Measurements from ENCODE around the gene MARCHF4.
A peak's percentile ranks its signal among the peaks of the same experiment; 100 is the strongest.

The MARCHF4 gene

GRCh38 chr2:216348756-216349308 lies 23.5 kb downstream of the MARCHF4 start:
- H3K36me3 ChIP-seq (ENCODE audit: insufficient read depth, low read length) = no peaks in the 10 kb centered on the region
- H3K4me1 ChIP-seq (ENCODE audit: insufficient read depth, low read length) = peaks cover 39% of the 10 kb centered on the region
- no peaks in the 10 kb centered on the region for H3K9me3 ChIP-seq (ENCODE audit: control insufficient read depth, insufficient read depth, low read length)
- no peak overlapping the region for H3K9ac ChIP-seq (ENCODE audit: low read depth, low read length)

GRCh38 chr2:216346781-216347180 lies 25.5 kb downstream of the MARCHF4 start:
- Histone ChIP-seq H3K4me1 (ENCODE audit: insufficient read depth, low read length) (peaks cover 39% of the 10 kb centered on the region), H3K36me3 (ENCODE audit: insufficient read depth, low read length) (no peaks in the 10 kb centered on the region), H3K9me3 (ENCODE audit: control insufficient read depth, insufficient read depth, low read length) (no peaks in the 10 kb centered on the region), H3K9ac (ENCODE audit: low read depth, low read length) (no peak overlapping the region)

GRCh38 chr2:216345846-216346245 lies 26.4 kb downstream of the MARCHF4 start:
- Histone ChIP-seq H3K9ac (ENCODE audit: low read depth, low read length) (no peak overlapping the region), H3K4me1 (ENCODE audit: insufficient read depth, low read length) (peaks cover 47% of the 10 kb centered on the region), H3K9me3 (ENCODE audit: control insufficient read depth, insufficient read depth, low read length) (no peaks in the 10 kb centered on the region), H3K36me3 (ENCODE audit: insufficient read depth, low read length) (no peaks in the 10 kb centered on the region)

- no peak overlapping the region for H3K9ac ChIP-seq (ENCODE audit: low read depth, low read length)
- no peaks in the 10 kb centered on the region for H3K36me3 ChIP-seq (ENCODE audit: insufficient read depth, low read length)
- no peaks in the 10 kb centered on the region for H3K9me3 ChIP-seq (ENCODE audit: control insufficient read depth, insufficient read depth, low read length)
- H3K4me1 ChIP-seq (ENCODE audit: insufficient read depth, low read length) = peaks cover 55% of the 10 kb centered on the region
Measured at GRCh38 chr2:216344950-216345300, 27.4 kb downstream of the MARCHF4 start.

GRCh38 chr2:216344206-216344949 lies 27.9 kb downstream of the MARCHF4 start:
- Histone ChIP-seq H3K9me3 (ENCODE audit: control insufficient read depth, insufficient read depth, low read length) (no peaks in the 10 kb centered on the region), H3K4me1 (ENCODE audit: insufficient read depth, low read length) (peaks cover 54% of the 10 kb centered on the region), H3K36me3 (ENCODE audit: insufficient read depth, low read length) (no peaks in the 10 kb centered on the region), H3K9ac (ENCODE audit: low read depth, low read length) (no peak overlapping the region)

- Histone ChIP-seq H3K36me3 (ENCODE audit: insufficient read depth, low read length) (no peaks in the 10 kb centered on the region), H3K9ac (ENCODE audit: low read depth, low read length) (no peak overlapping the region), H3K4me1 (ENCODE audit: insufficient read depth, low read length) (peaks cover 50% of the 10 kb centered on the region), H3K9me3 (ENCODE audit: control insufficient read depth, insufficient read depth, low read length) (no peaks in the 10 kb centered on the region)
Measured at GRCh38 chr2:216343221-216343980, 28.9 kb downstream of the MARCHF4 start.

GRCh38 chr2:216341121-216341520 lies 31.2 kb downstream of the MARCHF4 start:
- H3K4me1 ChIP-seq (ENCODE audit: insufficient read depth, low read length) = peaks cover 45% of the 10 kb centered on the region
- H3K9ac ChIP-seq (ENCODE audit: low read depth, low read length) = no peak overlapping the region
- no peaks in the 10 kb centered on the region for H3K36me3 ChIP-seq (ENCODE audit: insufficient read depth, low read length)
- H3K9me3 ChIP-seq (ENCODE audit: control insufficient read depth, insufficient read depth, low read length) = no peaks in the 10 kb centered on the region

- Histone ChIP-seq H3K4me1 (ENCODE audit: insufficient read depth, low read length) (peaks cover 38% of the 10 kb centered on the region), H3K9ac (ENCODE audit: low read depth, low read length) (no peak overlapping the region), H3K36me3 (ENCODE audit: insufficient read depth, low read length) (no peaks in the 10 kb centered on the region), H3K9me3 (ENCODE audit: control insufficient read depth, insufficient read depth, low read length) (no peaks in the 10 kb centered on the region)
Measured at GRCh38 chr2:216340280-216340631, 32.0 kb downstream of the MARCHF4 start.

GRCh38 chr2:216339456-216340279 lies 32.6 kb downstream of the MARCHF4 start:
- Histone ChIP-seq H3K4me1 (ENCODE audit: insufficient read depth, low read length) (peaks cover 32% of the 10 kb centered on the region), H3K9me3 (ENCODE audit: control insufficient read depth, insufficient read depth, low read length) (no peaks in the 10 kb centered on the region), H3K36me3 (ENCODE audit: insufficient read depth, low read length) (no peaks in the 10 kb centered on the region), H3K9ac (ENCODE audit: low read depth, low read length) (peak overlapping the region; percentile 45; the same call in 1 of the 2 replicates)

GRCh38 chr2:216335252-216335651 lies 37.0 kb downstream of the MARCHF4 start:
- H3K4me1 ChIP-seq (ENCODE audit: insufficient read depth, low read length) = peaks cover 11% of the 10 kb centered on the region
- no peaks in the 10 kb centered on the region for H3K9me3 ChIP-seq (ENCODE audit: control insufficient read depth, insufficient read depth, low read length)
- H3K9ac ChIP-seq (ENCODE audit: low read depth, low read length) = no peak overlapping the region
- H3K36me3 ChIP-seq (ENCODE audit: insufficient read depth, low read length) = no peaks in the 10 kb centered on the region

- Histone ChIP-seq H3K9me3 (ENCODE audit: control insufficient read depth, insufficient read depth, low read length) (no peaks in the 10 kb centered on the region), H3K4me1 (ENCODE audit: insufficient read depth, low read length) (no peaks in the 10 kb centered on the region)
Measured at GRCh38 chr2:216328347-216328746, 43.9 kb downstream of the MARCHF4 start.

GRCh38 chr2:216327447-216327935 lies 44.8 kb downstream of the MARCHF4 start:
- H3K9me3 ChIP-seq (ENCODE audit: control insufficient read depth, insufficient read depth, low read length) = no peaks in the 10 kb centered on the region; the same call in 1 of the 2 replicates
- no peak overlapping the region for H3K9ac ChIP-seq (ENCODE audit: low read depth, low read length)
- H3K36me3 ChIP-seq (ENCODE audit: insufficient read depth, low read length) = no peaks in the 10 kb centered on the region
- no peaks in the 10 kb centered on the region for H3K4me1 ChIP-seq (ENCODE audit: insufficient read depth, low read length)

More at GRCh38 chr2:216328347-216328746, 43.9 kb downstream of the MARCHF4 start:
- Histone ChIP-seq H3K9ac (ENCODE audit: low read depth, low read length) (no peak overlapping the region), H3K36me3 (ENCODE audit: insufficient read depth, low read length) (no peaks in the 10 kb centered on the region)
